SH-SY5Y (cell line): ENCODE data around the gene CDIPT.

Source experiments
- GATA2 ChIP-seq: IDR thresholded peaks from 2 replicates; pipeline ENCODE4 v1.6.1; 2011; ENCODE audit warnings: mild to moderate bottlenecking, low read depth, low read length
- GATA3 ChIP-seq: IDR thresholded peaks from 2 replicates; pipeline ENCODE4 v1.6.1; 2011; ENCODE audit warnings: low read depth, mild to moderate bottlenecking, low read length, moderate library complexity

- TF ChIP-seq GATA2 (no peak), GATA3 (no peak)
These were observed 35.2 kb upstream of the CDIPT start for GRCh38 chr16:29898135-29898803.
